ENCODE results near the gene IGFL1. TPM values are rescaled to one million over a fixed set of nuclear protein-coding genes. Genes with fewer than 3 reads are reported as not detected.

The IGFL1 gene
- total RNA-seq, 4 donors from 2014 or later: not detected

DNA sequence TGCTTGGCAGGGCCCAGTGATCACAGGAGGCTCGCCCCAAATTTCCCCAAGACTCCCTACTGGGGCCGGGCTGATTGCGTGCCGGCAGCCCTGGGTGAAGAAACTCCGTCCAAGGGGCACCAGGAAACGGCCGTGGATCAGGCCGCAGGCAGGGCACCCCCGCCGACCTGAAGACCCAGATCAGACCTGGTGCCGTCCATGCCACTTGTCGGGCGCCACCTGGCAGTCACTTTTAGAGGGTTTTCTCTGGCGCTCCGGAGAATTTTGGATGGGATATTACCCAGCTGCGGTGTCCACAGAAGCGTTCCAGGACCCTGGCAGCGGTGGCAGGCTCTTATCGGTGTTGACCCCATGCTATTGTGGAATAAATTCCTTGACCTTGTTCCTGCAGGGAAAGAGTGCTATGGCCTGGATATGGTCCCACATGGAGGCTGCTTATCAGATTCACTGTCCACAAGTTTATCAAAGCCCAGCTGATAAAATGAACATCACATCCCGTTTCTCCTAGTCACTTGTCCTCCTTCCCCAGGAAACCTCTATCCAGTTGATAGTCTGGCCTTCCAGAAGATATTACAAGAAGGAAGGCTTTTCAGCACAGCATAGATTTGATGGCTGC is 43.3 kb upstream of the IGFL1 start:
- Histone ChIP-seq H3K27ac (no peak overlapping the region), H3K9me3 (no peaks in the 10 kb centered on the region), H3K4me3 (replicated peaks in 1 of 3) (no peak overlapping the region), H3K4me1 (peaks cover 0 to 4% of the 10 kb centered on the region in 2 donors), H3K27me3 (no peaks in the 10 kb centered on the region), H3K36me3 (no peaks in the 10 kb centered on the region)
- TF ChIP-seq, protein P1, sequence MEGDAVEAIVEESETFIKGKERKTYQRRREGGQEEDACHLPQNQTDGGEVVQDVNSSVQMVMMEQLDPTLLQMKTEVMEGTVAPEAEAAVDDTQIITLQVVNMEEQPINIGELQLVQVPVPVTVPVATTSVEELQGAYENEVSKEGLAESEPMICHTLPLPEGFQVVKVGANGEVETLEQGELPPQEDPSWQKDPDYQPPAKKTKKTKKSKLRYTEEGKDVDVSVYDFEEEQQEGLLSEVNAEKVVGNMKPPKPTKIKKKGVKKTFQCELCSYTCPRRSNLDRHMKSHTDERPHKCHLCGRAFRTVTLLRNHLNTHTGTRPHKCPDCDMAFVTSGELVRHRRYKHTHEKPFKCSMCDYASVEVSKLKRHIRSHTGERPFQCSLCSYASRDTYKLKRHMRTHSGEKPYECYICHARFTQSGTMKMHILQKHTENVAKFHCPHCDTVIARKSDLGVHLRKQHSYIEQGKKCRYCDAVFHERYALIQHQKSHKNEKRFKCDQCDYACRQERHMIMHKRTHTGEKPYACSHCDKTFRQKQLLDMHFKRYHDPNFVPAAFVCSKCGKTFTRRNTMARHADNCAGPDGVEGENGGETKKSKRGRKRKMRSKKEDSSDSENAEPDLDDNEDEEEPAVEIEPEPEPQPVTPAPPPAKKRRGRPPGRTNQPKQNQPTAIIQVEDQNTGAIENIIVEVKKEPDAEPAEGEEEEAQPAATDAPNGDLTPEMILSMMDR (IDR thresholded peaks at IDR 0.05): no peak
- no peak for TF ChIP-seq POLR2A (IDR thresholded peaks at IDR 0.05)
- intact Hi-C loops (cut with DNase I): loop anchor here (10.0 kb wide), 1 partner anchor 101 kb away; no protein-coding TSS in a partner anchor
- 82 to 90% methylated on average over 13 of the region's 20 CpGs for WGBS, 2 donors
- no peak for DNase-seq

- TF ChIP-seq, protein P1 (IDR thresholded peaks at IDR 0.05): no peak
- TF ChIP-seq POLR2A (IDR thresholded peaks at IDR 0.05): no peak
- intact Hi-C loops (cut with DNase I): loop anchor here (10.0 kb wide), 1 partner anchor 102 kb away; no protein-coding TSS in a partner anchor
Measured at GRCh38 chr19:46186717-46187101, 42.8 kb upstream of the IGFL1 start.

DNA sequence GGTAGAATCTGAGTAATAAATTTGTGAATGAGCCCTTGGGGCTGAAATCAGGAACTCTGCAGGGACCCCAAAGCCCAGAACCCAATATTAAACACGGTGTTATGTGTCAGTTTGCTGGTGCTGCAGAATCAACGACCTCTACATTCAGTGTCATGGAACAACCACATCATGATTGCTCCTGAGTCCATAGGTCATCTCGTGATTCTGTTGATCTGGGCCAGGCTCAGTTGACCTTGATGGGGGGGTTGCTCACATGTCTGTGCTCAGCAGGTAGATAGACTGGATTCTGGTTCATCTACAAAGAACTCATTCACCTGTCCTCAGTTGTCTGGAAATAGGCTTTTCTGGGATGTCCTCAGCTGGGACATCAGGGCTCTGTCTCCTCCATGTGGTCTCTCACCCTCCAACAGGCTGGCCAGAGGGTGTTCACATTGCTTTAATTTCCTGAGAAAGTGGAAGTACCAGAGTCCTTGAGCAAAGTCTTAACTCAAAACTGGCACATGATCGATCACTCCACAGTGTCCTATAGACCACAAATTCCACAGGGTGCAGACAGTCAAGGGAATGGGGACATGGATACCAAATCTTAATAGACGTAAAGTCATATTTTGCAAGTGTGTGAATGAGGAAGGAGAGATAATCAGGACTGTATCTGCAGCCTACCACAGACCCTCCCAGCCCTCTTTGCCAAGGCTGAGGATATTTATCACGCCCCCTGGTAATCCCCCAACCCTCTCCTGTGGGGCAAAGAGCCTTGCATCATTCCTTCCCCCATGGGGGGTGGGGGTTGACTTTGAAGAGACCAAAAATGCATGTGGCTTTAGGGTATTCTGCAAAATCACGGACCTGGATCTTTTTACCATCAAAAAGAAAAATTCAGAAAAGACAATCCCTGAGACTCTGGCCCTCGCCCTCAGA is 39.3 kb upstream of the IGFL1 start:
- no peaks in the 10 kb centered on the region for H3K27me3 ChIP-seq
- H3K4me1 ChIP-seq: no peaks in the 10 kb centered on the region
- no peaks in the 10 kb centered on the region for H3K36me3 ChIP-seq
- no peaks in the 10 kb centered on the region for H3K9me3 ChIP-seq
- WGBS, 2 donors: 59 to 65% methylated on average over 8 of the region's 8 CpGs
- no peak overlapping the region for H3K27ac ChIP-seq
- intact Hi-C loops (cut with DNase I): loop anchor here (10.0 kb wide), 1 partner anchor 105 kb away; no protein-coding TSS in a partner anchor
- no peak overlapping the region for H3K4me3 ChIP-seq (replicated peaks in 1 of 3)
- TF ChIP-seq, protein P1 (IDR thresholded peaks at IDR 0.05): no peak
- no peak for TF ChIP-seq POLR2A (IDR thresholded peaks at IDR 0.05)
- DNase-seq: no peak

More at GRCh38 chr19:46186717-46187101, 42.8 kb upstream of the IGFL1 start:
- 17 to 39% methylated on average over 5 of the region's 5 CpGs for WGBS, 2 donors
- Histone ChIP-seq H3K9me3 (no peaks in the 10 kb centered on the region), H3K4me1 (no peaks in the 10 kb centered on the region), H3K27me3 (no peaks in the 10 kb centered on the region), H3K4me3 (replicated peaks in 1 of 3) (no peak overlapping the region), H3K36me3 (no peaks in the 10 kb centered on the region), H3K27ac (no peak overlapping the region)
- DNase-seq: no peak

GRCh38 chr19:46191356-46191755 is 38.2 kb upstream of the IGFL1 start:
- 76 to 77% methylated on average over 4 of the region's 4 CpGs for WGBS, 2 donors
- no peaks in the 10 kb centered on the region for H3K27me3 ChIP-seq

More at GRCh38 chr19:46191356-46191755, 38.2 kb upstream of the IGFL1 start:
- intact Hi-C loops (cut with DNase I): no loop called here
- DNase-seq: no peak
- TF ChIP-seq, protein P1 (IDR thresholded peaks at IDR 0.05): no peak
- TF ChIP-seq POLR2A (IDR thresholded peaks at IDR 0.05): no peak
- no peaks in the 10 kb centered on the region for H3K36me3 ChIP-seq
- H3K4me3 ChIP-seq (replicated peaks in 1 of 3): no peak overlapping the region
- H3K9me3 ChIP-seq: no peaks in the 10 kb centered on the region
- H3K4me1 ChIP-seq: no peaks in the 10 kb centered on the region
- no peak overlapping the region for H3K27ac ChIP-seq
